GM19043 (cell line): ENCODE data around the gene PFAS.
"Not testable (repeated sequence)": the region's sequence is repeated elsewhere in the genome, so short reads cannot be mapped to it uniquely, and the experiment has no call there.

Experiments used
- ATAC-seq: cut with Tn5 transposase; IDR thresholded peaks from one replicate; pipeline ENCODE4 v1.9.1; 2021; ENCODE audit warnings: low read depth; ENCODE audit not compliant: unreplicated experiment

PFAS gene

GRCh38 chr17:8225813-8226535 lies 23.1 kb upstream of the PFAS start:
- ATAC-seq: no peak

- ATAC-seq: no peak
Measured at GRCh38 chr17:8226536-8227237, 22.4 kb upstream of the PFAS start.

- ATAC-seq: no peak
Measured at GRCh38 chr17:8227238-8227581, 21.9 kb upstream of the PFAS start.

- no peak for ATAC-seq
Measured at GRCh38 chr17:8231701-8232100, 17.4 kb upstream of the PFAS start.

- ATAC-seq: no peak
Measured at GRCh38 chr17:8234361-8235270, 14.5 kb upstream of the PFAS start.

GRCh38 chr17:8235676-8236075 lies 13.4 kb upstream of the PFAS start:
- ATAC-seq: no peak

GRCh38 chr17:8237175-8237574 lies 11.9 kb upstream of the PFAS start:
- ATAC-seq: no peak

- no peak for ATAC-seq
Measured at GRCh38 chr17:8237886-8238285, 11.2 kb upstream of the PFAS start.

GRCh38 chr17:8243827-8244226 lies 5.3 kb upstream of the PFAS start:
- ATAC-seq: no peak

GRCh38 chr17:8244768-8245167 lies 4.3 kb upstream of the PFAS start:
- ATAC-seq: no peak

- no peak for ATAC-seq
Measured at GRCh38 chr17:8249621-8250500, 772 bp downstream of the PFAS start.

- ATAC-seq: not testable (repeated sequence)
Measured at GRCh38 chr17:8251411-8251810, 2.3 kb downstream of the PFAS start.

- no peak for ATAC-seq
Measured at GRCh38 chr17:8253801-8254200, 4.7 kb downstream of the PFAS start.

GRCh38 chr17:8254881-8255280 lies 5.8 kb downstream of the PFAS start:
- ATAC-seq: no peak

GRCh38 chr17:8255499-8255898 lies 6.4 kb downstream of the PFAS start:
- ATAC-seq: no peak

GRCh38 chr17:8256291-8256690 lies 7.2 kb downstream of the PFAS start:
- ATAC-seq: no peak

- no peak for ATAC-seq
Measured at GRCh38 chr17:8256691-8257090, 7.6 kb downstream of the PFAS start.

- ATAC-seq: no peak
Measured at GRCh38 chr17:8257801-8258200, 8.7 kb downstream of the PFAS start.

GRCh38 chr17:8264320-8264719 lies 15.2 kb downstream of the PFAS start:
- ATAC-seq: no peak

- no peak for ATAC-seq
Measured at GRCh38 chr17:8264836-8265542, 15.9 kb downstream of the PFAS start.
